ENCODE measurements around the gene RSPO3.

The RSPO3 gene

DNA sequence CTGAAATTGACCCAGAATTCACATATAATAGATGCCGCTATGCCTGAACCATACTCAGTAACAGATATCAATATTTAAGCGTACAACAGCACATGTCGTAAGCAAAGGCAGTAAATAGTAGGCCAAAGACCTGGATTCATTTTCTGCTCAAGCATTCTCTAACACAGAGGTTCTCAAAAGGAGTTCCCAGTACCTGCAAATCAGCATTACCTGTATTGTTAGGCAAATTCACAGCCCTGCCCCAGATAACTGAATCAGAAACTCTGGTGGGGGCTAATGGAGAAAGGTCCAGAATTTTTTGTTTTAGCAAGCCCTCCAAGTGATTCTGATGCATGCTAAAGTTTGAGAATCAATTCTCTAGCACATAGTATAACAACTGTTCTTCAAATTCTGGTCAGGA is 36.0 kb downstream of the RSPO3 start:
- DNase-seq (ENCODE audit: low read depth in 1 of 2, low spot score in 1 of 2): no peak

DNA sequence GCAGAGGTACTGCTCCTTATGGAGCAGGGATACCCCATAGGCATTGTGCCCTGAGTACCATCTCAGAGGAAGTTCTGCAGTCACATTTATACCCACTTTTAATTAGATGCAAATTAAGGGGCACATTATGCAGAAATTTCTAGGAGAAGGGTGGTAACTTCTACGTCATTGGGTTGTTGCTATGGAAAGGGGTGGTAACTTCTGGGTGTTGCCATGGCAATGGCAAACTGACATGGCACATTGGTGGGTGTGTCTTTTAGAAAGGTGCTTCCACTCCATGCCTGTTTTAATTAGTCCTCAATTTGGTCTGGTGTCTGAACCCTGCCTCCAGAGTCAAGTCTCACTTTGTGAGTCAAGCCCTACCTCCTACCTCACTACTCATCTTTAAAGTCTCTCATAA is 42.0 kb downstream of the RSPO3 start:
- no peak for DNase-seq (ENCODE audit: low read depth in 1 of 2, low spot score in 1 of 2)

DNA sequence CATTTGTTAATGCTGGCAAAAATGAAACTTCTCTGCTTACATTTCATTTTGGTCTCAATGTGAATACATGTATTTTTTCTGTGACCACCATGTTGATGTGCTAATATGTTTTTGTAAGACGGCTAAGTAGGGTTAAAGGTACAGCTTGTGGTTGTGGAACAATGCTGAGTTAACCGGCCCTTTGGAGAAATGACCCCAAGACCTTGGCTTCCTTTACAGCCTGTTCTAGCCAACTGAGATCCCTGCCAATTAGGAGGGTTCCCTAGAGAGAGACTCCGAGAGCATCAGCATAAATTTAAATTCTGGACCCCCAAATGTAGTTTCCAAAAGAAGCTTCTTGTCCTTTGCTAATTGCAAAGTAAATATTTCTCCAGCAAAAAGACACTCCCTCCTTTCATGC is 44.4 kb downstream of the RSPO3 start:
- no peak for DNase-seq (ENCODE audit: low read depth in 1 of 2, low spot score in 1 of 2)

DNA sequence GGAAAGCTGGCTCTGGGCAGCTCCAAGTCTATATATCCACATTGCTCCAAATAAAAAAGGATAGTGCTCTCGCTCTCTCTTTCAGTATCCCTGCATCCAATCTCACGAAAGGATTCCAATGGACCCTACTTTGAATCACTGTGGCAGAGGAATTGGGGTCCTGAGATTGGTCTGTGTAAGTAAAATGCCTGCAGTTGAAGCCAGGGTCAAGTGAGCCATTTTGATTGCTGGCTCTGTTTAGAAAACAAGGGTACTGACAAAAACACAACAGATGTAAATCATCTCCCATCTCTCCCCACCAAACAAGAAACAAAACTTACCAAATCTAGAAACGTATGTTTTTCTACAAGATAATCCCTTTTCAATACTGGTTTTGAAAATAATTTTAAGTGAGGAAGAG is 45.6 kb downstream of the RSPO3 start:
- DNase-seq (ENCODE audit: low read depth in 1 of 2, low spot score in 1 of 2): no peak

DNA sequence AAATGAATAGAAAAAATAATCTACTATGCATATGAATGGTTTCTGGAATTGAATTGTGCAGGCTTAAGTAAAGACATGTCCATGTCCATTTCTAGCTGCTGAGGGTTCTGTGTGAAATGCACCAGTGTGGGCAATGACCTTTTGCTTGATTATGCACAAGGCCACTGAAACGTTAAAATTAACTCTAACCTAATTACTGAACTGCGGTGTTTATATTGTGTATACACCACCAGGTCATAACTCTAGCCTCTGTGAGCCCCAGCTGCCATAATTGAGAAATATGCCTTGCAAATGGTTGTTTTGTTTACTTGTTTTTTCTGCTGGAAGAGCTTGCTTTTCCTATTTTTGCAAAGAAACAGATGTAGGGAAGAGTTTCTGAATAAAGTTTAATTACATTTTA is 46.1 kb downstream of the RSPO3 start:
- DNase-seq (ENCODE audit: low read depth in 1 of 2, low spot score in 1 of 2): no peak

DNA sequence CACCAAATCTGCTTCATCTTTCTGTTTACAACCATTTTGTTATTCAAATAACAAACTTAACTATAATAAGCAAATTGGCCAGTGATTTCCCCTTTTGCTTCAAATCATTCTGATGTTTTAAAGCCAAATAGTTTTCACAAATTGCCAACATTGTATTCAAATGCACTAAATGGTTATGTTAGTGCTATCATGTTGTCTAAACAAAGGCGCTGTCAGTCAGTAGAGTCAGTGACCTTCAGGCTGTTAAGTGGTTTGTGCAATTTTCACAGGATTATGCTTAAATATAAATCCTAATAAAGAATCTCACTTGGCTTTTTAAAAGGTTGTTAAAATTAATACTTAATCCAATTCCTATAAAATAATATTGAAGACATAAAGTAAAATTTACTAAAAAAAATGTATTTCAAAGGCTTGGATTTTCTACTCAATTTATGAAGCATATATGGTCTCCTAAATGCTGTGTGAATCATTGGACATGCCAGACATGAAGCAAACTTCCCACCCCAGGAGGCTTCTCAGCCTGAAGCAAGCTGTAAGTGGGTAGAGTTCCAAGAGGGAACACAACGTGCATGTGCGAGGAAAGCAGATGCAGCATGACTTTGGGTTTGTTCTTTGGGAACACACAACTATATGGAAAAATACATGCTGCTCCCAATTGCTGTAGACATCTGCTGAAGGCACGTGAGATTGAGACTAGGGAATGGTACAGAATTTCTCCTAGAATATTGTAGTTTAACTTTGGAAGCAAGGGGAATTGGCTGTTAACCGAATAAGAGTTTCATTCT is 54.9 kb downstream of the RSPO3 start:
- no peak for DNase-seq (ENCODE audit: low read depth in 1 of 2, low spot score in 1 of 2)

DNA sequence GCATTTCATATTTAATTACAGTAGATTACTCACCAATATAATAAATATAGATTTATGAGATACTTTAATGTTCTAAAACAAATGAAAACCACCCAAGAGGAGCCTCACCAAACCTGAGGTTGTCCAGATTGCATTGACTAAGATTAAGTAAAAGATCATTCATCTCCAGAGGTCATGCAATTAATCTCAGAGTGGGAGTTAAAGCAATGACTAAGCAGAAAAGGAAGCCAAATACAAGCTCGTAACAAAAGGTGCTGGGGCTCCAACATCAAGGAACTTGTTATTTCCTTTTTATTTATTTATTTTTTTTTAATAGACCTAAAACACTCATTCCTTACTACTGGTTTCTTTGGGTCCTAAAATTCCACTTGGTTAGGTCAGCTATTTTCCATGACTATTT is 57.7 kb downstream of the RSPO3 start:
- no peak for DNase-seq (ENCODE audit: low read depth in 1 of 2, low spot score in 1 of 2)

DNA sequence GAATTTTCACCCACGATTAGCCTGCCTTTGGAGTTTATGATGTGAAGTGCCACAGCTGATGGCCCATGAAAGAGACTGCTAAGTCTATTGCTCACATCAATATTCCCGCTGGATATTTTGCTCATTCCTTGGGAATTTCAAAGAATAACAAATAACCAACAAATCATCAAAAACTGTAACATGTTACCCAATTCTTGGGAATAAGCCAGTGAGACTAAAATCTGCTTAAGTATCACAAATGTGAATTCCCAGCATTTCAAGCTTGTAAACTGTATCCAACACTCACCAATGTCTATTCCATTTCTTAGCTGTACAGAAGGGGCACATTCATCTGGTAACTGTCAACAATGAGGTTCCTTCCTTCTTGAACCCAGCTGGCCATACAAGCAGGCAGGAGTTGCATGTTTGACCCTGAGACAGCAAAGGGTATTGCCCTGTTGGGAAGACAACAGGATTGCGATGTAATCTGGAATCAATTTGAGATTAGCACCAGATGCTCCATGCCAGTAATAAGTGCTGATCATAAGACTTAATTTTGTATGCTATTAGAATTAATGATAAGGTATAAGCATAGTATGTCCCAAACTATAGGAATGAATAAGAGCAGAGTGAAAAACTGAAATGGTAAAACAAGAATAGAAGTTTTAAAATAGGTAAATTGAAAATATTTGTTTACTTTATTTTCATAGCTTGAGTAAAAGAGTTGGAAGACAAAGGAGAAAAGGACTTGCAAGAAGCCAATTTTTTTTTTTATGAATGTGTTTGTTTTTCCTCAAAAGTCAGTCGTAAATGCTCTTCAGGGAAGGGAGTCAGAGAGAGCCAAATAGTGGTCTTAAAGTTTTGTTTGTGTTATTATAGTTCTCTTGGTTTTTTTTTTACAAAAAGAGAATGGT is 58.8 kb downstream of the RSPO3 start:
- no peak for DNase-seq (ENCODE audit: low read depth in 1 of 2, low spot score in 1 of 2)

DNA sequence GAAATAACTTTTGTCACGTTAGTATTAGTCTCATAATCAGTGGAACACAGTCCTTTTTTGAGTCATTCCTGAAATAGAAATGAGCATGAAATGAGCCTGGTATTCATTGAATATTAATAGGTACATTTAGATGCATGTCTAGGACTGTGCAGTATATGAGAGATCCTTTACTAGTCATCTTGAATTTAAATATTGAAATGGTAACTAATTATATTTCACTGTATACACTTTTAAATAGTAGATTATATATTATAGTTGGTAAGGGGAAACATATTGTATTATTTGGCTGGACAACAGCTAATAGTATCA is 59.4 kb downstream of the RSPO3 start:
- DNase-seq (ENCODE audit: low read depth in 1 of 2, low spot score in 1 of 2): no peak

DNA sequence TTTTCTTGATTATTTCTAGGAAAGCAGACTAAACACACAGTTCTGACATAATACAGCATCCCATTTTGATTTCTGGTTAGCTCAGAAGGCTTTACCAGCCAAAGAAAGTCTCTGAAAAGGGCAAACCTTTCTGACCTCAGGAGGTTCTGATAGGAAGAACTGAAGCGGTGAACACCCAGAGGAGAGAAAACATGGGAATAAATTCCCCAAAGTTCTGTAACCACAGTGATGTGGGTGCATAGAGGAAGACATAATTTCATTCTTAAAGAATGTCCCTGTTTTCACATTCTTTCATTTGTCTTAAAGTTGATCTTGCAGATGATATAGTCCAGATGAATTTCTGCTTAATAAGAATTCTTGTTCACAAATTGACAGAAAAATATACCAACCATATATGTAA is 60.3 kb downstream of the RSPO3 start:
- no peak for DNase-seq (ENCODE audit: low read depth in 1 of 2, low spot score in 1 of 2)

DNA sequence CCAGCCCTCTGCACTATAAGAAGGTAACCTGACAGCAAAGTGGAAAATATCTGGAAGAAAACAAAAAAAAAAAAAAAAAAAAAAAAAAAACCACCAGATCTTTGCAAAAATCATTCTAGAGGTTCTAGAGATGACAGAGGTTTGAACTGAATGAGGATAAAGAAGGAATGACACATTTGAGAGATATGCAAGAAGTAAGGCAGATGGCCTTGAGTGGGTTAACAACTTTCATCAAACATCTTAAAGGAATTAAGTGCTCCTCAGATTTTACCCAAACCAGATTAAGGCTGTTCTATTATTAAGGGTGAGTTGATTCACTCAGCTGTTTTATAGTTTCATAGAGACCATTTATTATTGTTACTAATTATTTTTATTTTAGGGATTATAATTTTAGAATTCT is 62.0 kb downstream of the RSPO3 start:
- no peak for DNase-seq (ENCODE audit: low read depth in 1 of 2, low spot score in 1 of 2)

DNA sequence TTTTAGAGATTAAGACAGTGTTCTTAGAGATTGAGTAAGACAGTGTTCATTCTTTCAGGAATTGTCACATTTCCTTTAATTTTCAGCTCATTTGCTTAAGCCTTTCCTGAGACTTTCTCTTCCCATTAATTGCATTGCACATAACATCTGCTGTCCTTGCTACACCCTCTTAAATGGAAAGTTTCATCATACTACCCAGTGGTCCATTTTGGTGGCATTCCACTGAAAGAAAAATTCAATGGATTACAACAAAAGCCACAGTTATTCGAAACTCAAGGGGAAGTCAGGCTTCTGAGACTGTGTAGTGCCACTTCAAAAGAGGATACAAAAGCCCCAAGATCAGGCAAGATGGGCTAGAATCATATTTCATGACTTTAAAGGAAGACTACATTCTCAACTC is 64.0 kb downstream of the RSPO3 start:
- no peak for DNase-seq (ENCODE audit: low read depth in 1 of 2, low spot score in 1 of 2)

DNA sequence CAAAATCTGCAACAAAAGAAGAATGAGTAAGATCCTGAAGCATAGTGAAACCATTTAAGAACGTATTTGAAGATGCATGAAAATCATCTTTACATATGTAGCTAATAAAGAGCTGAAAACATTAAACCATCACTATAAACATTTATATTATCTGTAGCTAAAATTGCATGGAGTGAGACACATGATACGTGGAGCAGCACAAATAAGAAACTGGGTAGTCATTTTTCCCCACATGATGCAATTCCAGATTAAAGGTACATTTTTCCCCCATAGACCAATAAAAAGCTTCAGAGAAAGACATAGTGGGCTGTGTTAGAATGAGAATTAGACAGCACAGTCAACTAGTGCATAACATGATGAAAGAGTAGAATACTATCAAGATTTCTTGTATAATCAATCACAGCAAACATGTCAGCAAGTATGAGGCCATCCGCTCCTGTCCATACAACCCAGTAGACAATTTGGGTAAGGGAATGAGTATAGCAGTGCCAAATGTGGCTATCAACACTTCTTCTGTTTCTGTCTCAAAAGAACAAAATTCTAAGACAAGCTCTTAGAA is 67.0 kb downstream of the RSPO3 start:
- no peak for DNase-seq (ENCODE audit: low read depth in 1 of 2, low spot score in 1 of 2)

DNA sequence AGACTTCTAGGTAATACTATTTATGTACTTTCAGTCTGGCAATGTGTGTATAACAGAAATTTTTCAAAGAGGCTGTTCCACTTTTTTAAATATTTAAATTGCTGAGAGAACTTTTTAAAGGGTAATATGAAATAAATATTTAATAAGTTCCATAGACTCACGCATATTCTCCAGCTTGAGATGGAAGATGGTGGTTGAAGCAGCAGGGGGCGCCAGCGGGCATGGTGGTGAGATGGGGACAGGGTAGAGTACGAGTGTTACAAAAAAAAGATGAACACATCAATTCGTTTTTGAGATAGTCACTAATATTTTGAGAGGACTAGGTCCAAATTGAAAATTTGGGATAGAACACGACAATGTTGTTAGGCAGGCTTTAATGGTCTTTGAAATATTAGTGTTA is 68.4 kb downstream of the RSPO3 start:
- peak; percentile 16 to 38 for DNase-seq (ENCODE audit: low read depth in 1 of 2, low spot score in 1 of 2)

DNA sequence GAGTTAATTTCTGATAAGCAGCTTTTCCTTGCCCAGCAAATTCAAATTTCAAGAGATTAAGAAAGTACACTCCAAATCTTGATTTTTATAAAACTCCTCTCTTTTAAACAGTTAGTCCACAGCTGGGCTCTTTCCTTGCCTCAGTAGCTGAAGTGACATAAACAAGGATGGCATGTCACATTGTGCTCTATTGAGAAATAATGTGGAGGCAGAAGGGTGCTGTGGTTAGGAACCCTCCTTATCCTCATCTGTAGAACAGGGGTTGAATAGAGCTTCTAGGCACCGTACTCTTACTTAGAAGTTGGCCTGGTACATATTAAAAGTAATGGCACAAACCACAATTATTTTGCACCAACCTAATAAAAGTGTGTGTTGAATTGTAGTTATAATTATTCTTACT is 70.3 kb downstream of the RSPO3 start:
- no peak for DNase-seq (ENCODE audit: low read depth in 1 of 2, low spot score in 1 of 2)

DNA sequence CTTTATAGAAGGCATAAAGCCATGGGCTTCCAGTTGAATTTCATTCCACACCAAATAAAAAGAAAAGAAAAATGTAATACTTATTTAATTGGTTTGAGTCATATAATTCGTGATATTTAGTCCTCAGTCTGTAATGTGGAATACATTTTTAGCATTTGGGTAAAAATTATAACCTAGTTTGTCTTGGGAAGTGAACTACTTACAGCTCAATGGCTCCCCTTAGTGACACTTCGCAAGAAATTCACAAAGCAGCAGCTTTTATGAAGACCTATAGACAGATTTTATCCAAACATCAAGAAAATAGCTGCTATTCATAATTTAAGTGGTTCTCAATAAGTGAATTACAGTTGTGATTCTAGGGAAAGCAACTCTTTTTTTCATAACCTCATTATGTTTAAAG is 72.1 kb downstream of the RSPO3 start:
- no peak for DNase-seq (ENCODE audit: low read depth in 1 of 2, low spot score in 1 of 2)

DNA sequence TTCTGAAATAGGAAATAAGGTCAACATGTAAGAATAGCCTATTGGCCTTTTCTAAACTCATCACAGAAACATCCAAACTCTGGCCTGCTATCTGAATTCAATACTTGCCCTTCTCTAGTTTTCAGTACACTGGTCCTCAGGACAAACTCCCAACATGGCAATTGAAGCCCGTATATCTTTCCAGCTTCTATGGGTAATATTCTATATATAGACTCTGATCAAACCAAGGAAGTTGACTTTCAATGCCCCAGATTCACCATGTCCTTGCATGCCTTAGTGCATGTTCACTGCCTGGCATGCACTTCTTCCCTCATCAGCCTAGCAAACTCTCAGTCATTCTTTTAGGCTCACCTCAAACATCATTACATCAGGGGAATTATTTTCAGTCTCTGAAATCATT is 73.2 kb downstream of the RSPO3 start:
- DNase-seq (ENCODE audit: low read depth in 1 of 2, low spot score in 1 of 2): no peak

DNA sequence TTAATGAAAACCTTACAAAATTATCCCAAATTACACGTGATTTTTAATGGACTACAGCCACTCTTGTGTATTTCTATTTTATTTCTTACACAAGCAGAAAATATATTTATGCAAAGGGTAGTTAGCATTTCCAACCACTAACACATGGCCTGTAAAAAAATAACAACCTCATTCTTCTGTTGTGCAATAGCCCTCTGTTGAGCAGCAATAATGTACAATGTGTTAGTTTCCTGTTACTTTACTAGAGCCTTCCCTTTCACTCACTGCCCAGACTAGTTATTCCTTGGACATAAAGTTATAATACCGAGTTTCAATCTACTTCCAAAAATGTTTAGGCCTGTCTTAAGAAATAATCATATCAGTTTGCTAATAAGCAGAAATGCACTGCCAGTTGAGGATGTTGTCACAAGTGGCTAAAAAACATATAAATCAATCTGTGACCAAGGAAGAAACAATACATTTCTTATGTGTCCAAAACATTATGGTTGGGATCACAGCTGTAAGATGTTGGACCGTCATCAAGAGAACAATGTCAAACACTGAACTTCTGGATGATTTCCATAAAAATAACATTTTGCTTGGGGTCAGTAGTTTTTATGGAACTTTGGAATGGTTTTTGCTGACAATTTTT is 74.6 kb downstream of the RSPO3 start:
- DNase-seq (ENCODE audit: low read depth in 1 of 2, low spot score in 1 of 2): no peak

DNA sequence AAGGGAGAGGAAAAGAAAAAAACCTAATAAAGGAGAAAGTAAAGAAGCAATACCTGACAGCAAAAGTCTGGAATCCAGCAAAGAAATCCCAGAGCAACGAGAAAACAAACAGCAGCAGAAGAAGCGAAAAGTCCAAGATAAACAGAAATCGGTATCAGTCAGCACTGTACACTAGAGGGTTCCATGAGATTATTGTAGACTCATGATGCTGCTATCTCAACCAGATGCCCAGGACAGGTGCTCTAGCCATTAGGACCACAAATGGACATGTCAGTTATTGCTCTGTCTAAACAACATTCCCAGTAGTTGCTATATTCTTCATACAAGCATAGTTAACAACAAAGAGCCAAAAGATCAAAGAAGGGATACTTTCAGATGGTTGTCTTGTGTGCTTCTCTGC is 77.4 kb downstream of the RSPO3 start:
- no peak for DNase-seq (ENCODE audit: low read depth in 1 of 2, low spot score in 1 of 2)

DNA sequence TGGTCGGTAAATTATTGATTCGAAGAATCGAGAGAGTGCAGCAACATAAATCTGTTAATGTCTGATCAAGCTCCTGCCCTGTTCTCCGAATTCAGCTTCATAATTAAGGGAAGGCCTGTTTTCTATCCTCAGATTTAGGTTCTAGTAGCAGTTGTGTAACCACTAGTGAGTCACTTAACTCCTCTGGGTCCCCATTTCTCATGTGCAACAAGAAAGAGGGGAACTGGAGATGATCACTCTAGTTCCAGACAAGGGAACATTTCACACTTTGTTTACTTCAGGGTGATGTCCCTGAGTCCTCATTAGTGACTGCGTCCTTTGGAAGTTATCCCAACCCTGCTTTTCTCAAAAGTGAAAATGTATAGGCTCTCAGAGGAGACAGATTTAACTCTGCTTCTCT is 80.1 kb downstream of the RSPO3 start:
- no peak for DNase-seq (ENCODE audit: low read depth in 1 of 2, low spot score in 1 of 2)

DNA sequence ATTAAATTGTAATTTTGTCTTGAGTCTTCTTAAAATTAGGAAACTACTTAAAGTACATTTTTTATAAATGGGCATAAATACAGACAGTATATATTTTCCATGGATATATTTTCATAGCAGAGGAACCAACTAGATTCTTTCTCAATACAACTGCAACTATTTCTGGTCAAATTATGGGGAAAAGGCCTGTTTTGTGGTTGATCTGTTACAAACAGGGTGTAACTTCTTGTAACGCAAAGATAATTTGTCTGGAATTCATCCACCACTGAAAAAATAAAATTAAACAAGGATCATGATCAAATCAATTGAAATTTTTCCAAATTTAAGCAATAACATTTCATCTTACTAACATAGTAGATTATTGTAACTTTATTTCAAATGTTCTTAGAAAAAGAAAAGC is 81.0 kb downstream of the RSPO3 start:
- DNase-seq (ENCODE audit: low read depth in 1 of 2, low spot score in 1 of 2): no peak

DNA sequence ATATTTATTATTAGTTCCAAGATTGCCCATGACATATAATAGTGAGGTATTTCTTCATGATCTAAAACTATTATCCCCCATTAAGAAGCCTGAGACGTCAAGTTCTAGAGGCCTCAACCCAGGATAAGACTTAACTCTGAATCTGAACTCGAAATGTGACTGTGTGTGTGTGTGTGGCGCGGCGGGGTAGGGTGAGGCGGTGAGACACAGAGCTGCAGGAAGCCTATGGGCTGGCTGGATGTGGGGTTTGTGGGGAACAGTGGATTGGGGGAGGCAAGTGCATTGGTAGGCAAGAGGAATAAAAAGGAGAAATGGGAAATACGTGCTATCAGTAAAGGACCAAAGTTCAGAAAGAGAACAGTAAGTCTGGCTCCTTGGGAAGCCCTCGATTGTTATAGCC is 81.6 kb downstream of the RSPO3 start:
- DNase-seq (ENCODE audit: low read depth in 1 of 2, low spot score in 1 of 2): no peak
